Middle frontal gyrus (tissue), 1 donor: ENCODE results near the gene OR2A14.
"Not testable (repeated sequence)": the region's sequence is repeated elsewhere in the genome, so short reads cannot be mapped to it uniquely, and the experiment has no call there.

ENCODE experiments used
- DNase-seq: peaks from one replicate; pipeline ENCODE4 v3.0.0-alpha.2; 2015; ENCODE audit warnings: low spot score; ENCODE audit errors: extremely low spot score

The OR2A14 gene

GRCh38 chr7:144148224-144148827 lies 25.4 kb downstream of the OR2A14 start:
- no peak for DNase-seq

GRCh38 chr7:144158861-144159260 lies 35.9 kb downstream of the OR2A14 start:
- no peak for DNase-seq

GRCh38 chr7:144164784-144165183 lies 41.8 kb downstream of the OR2A14 start:
- no peak for DNase-seq

- not testable (repeated sequence) for DNase-seq
Measured at GRCh38 chr7:144171594-144172350, 48.8 kb downstream of the OR2A14 start.

GRCh38 chr7:144174613-144175012 lies 51.6 kb downstream of the OR2A14 start:
- DNase-seq, result no peak

- not testable (repeated sequence) for DNase-seq
Measured at GRCh38 chr7:144178380-144179164, 55.6 kb downstream of the OR2A14 start.

- DNase-seq, result not testable (repeated sequence)
Measured at GRCh38 chr7:144179165-144179479, 56.1 kb downstream of the OR2A14 start.
